Activated T-helper 1 cell treated with anti-CD3 and anti-CD28 coated beads, Interleukin-12 subunit alpha, Interleukin-12 subunit beta, Interleukin-2, Interleukin-4 antibody, amounts not matched to agents 30 ng/mL and 10 ng/mL and 1 ng/mL, durations not matched to agents 14 hours and 24 hours and 36 hours (primary cell): ENCODE data around the gene FBXO9. TPM values are rescaled to one million over a fixed set of nuclear protein-coding genes. Genes with fewer than 3 reads are reported as not detected.

Experiments
- DNase-seq: peaks from one replicate; pipeline ENCODE4 v3.0.0; 2021; ENCODE audit warnings: low spot score
- H3K27ac Mint-ChIP-seq: one replicate; pipeline ENCODE4 v1.8.0; 2021; ENCODE audit warnings: mild to moderate bottlenecking, mixed read lengths
- H3K27me3 Mint-ChIP-seq: one replicate; pipeline ENCODE4 v1.8.0; 2022; ENCODE audit warnings: mild to moderate bottlenecking, moderate library complexity, mixed read lengths; ENCODE audit not compliant: insufficient read depth
- H3K36me3 Mint-ChIP-seq: one replicate; pipeline ENCODE4 v1.8.0; 2021; ENCODE audit warnings: low read depth, mixed read lengths
- H3K4me1 Mint-ChIP-seq: one replicate; pipeline ENCODE4 v1.8.0; 2021; ENCODE audit warnings: low read depth, mixed read lengths
- H3K4me3 Mint-ChIP-seq: one replicate; pipeline ENCODE4 v1.8.0; 2021; ENCODE audit warnings: mild to moderate bottlenecking, moderate library complexity, mixed read lengths
- H3K9me3 Mint-ChIP-seq: one replicate; pipeline ENCODE4 v1.8.0; 2021; ENCODE audit warnings: mixed read lengths
- intact Hi-C: fragments of 100-400 bp; cut with micrococcal nuclease; formaldehyde crosslinking; loops from one replicate; pipeline ENCODE4 v1.15.1; 2024
- total RNA-seq: library from RNA; stranded (reverse); gene quantifications from 2 replicates; pipeline ENCODE4 v1.2.3, GENCODE V29; 2022

Gene FBXO9
- total RNA-seq, 1 donor from 2014 or later = 67.3 TPM

GRCh38 chr6:53112404-53112803 is 47.2 kb downstream of the FBXO9 start:
- Mint-ChIP-seq H3K4me1 (peaks cover 9% of the 10 kb centered on the region), H3K9me3 (no peaks in the 10 kb centered on the region), H3K27me3 (peaks cover 2% of the 10 kb centered on the region), H3K4me3 (no peak overlapping the region), H3K27ac (no peak overlapping the region), H3K36me3 (peaks cover 2% of the 10 kb centered on the region)
- intact Hi-C loops = no loop called here
- DNase-seq = no peak

DNA sequence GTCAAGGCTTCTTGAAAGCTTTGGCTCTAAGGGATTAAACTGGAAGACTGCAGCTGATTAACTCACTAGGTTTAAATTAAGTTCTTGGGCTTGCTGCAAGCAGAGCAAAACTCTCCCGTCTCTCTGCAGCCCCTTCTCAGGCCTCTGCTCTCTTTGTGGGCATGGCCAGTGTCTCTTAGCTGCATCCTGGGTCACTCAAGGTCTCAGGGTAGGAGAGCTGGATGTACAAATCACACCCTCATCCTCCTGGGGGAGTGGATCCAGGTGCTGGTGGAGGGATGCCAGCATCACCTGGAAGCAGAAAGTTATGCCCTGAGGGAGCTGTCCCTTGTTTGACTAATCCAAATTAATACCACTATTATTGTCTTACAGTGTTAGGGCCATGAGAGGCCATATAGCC is 47.7 kb downstream of the FBXO9 start:
- Mint-ChIP-seq H3K4me3 (no peak overlapping the region), H3K27ac (no peak overlapping the region), H3K36me3 (peaks cover 2% of the 10 kb centered on the region), H3K4me1 (peaks cover 9% of the 10 kb centered on the region), H3K27me3 (peaks cover 2% of the 10 kb centered on the region), H3K9me3 (no peaks in the 10 kb centered on the region)
- intact Hi-C loops = no loop called here
- DNase-seq = no peak

DNA sequence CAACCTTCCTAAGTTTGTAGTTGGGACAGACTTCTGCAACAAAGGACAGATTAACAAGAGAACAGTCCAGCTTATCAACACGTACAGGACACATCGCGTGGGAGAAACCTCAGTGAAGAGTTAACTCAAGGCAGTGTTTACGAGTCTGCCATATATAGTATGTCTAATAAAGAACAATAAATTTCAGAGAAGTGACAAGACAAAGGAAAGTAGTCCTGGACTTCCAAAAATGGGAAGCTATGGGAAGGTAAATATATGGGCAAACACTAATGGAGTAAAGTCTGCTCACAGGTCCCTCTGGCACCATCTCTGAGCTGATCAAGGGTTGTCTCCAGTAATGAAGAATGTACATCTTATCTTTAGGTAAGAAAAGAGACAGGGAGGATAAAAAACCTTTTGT is 48.5 kb downstream of the FBXO9 start:
- H3K4me3 Mint-ChIP-seq = no peak overlapping the region
- H3K4me1 Mint-ChIP-seq = peaks cover 9% of the 10 kb centered on the region
- intact Hi-C loops = no loop called here

DNA sequence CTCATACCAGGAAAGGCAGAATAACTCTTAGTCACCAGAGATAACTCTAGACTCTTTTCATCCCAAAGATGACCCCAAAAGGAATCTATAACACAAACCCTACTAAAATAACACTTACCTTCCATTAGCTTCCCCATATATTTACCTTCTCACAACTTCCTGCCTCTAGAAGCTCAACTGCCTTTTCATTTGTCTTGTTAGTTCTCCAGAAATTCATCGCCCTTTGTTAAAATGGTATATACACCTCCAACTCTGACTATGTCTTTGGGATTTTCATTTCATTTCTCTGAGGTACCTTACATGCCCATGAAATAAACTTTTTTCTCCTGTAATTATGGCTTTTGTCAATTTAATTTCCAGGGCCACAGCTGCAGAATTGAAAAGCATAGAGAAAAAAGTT is 49.9 kb downstream of the FBXO9 start:
- H3K36me3 Mint-ChIP-seq = peaks cover 2% of the 10 kb centered on the region
- H3K4me3 Mint-ChIP-seq = no peak overlapping the region
- DNase-seq = no peak
- peaks cover 10% of the 10 kb centered on the region for H3K27me3 Mint-ChIP-seq
- no peak overlapping the region for H3K27ac Mint-ChIP-seq
- no peaks in the 10 kb centered on the region for H3K9me3 Mint-ChIP-seq
- H3K4me1 Mint-ChIP-seq = peaks cover 9% of the 10 kb centered on the region
- intact Hi-C loops = no loop called here

More for the DNA sequence above, 48.5 kb downstream of the FBXO9 start:
- no peak overlapping the region for H3K27ac Mint-ChIP-seq
- DNase-seq = no peak
- peaks cover 7% of the 10 kb centered on the region for H3K27me3 Mint-ChIP-seq
- H3K9me3 Mint-ChIP-seq = no peaks in the 10 kb centered on the region
- peaks cover 2% of the 10 kb centered on the region for H3K36me3 Mint-ChIP-seq

DNA sequence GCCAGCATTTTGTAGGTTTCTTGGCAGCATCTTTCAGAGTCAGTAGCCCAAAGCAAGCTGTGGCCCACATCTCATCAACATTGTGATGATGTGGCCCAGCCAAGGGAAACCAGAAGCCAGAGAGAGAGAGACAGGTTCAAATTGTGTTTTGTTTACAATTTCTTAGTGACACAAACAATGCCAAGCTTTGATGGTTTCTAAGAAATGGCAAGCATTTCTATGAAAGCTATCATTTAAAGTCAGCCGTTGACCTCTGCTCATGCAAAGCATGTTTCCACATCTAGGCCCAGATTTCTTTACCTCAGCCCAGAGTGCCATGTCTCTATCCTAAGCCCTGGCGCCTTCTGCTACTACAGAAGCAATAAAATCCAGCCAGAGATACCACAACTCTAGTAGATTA is 50.5 kb downstream of the FBXO9 start:
- Mint-ChIP-seq H3K27ac (no peak overlapping the region), H3K4me3 (no peak overlapping the region), H3K4me1 (peaks cover 9% of the 10 kb centered on the region), H3K36me3 (peaks cover 2% of the 10 kb centered on the region), H3K9me3 (no peaks in the 10 kb centered on the region), H3K27me3 (peaks cover 10% of the 10 kb centered on the region)
- DNase-seq = no peak
- intact Hi-C loops = no loop called here

GRCh38 chr6:53119349-53119748 is 54.1 kb downstream of the FBXO9 start:
- Mint-ChIP-seq H3K4me1 (no peaks in the 10 kb centered on the region), H3K27me3 (peaks cover 10% of the 10 kb centered on the region), H3K4me3 (no peak overlapping the region), H3K36me3 (peaks cover 2% of the 10 kb centered on the region), H3K9me3 (no peaks in the 10 kb centered on the region), H3K27ac (no peak overlapping the region)
- intact Hi-C loops = no loop called here
- no peak for DNase-seq

GRCh38 chr6:53119772-53120409 is 54.7 kb downstream of the FBXO9 start:
- peaks cover 7% of the 10 kb centered on the region for H3K27me3 Mint-ChIP-seq
- no peak overlapping the region for H3K4me3 Mint-ChIP-seq
- no peak overlapping the region for H3K27ac Mint-ChIP-seq
- intact Hi-C loops = no loop called here
- no peaks in the 10 kb centered on the region for H3K9me3 Mint-ChIP-seq
- H3K36me3 Mint-ChIP-seq = peaks cover 2% of the 10 kb centered on the region
- DNase-seq = no peak
- no peaks in the 10 kb centered on the region for H3K4me1 Mint-ChIP-seq

- Mint-ChIP-seq H3K27ac (no peak overlapping the region), H3K36me3 (no peaks in the 10 kb centered on the region), H3K27me3 (peaks cover 4% of the 10 kb centered on the region), H3K4me3 (no peak overlapping the region), H3K4me1 (no peaks in the 10 kb centered on the region), H3K9me3 (no peaks in the 10 kb centered on the region)
- no peak for DNase-seq
- intact Hi-C loops = no loop called here
These were observed 59.1 kb downstream of the FBXO9 start for GRCh38 chr6:53124131-53124800.

GRCh38 chr6:53125276-53125675 is 60.1 kb downstream of the FBXO9 start:
- Mint-ChIP-seq H3K36me3 (no peaks in the 10 kb centered on the region), H3K27ac (no peak overlapping the region), H3K9me3 (no peaks in the 10 kb centered on the region), H3K4me1 (no peaks in the 10 kb centered on the region), H3K27me3 (peaks cover 12% of the 10 kb centered on the region), H3K4me3 (no peak overlapping the region)
- intact Hi-C loops = no loop called here
- DNase-seq = no peak

DNA sequence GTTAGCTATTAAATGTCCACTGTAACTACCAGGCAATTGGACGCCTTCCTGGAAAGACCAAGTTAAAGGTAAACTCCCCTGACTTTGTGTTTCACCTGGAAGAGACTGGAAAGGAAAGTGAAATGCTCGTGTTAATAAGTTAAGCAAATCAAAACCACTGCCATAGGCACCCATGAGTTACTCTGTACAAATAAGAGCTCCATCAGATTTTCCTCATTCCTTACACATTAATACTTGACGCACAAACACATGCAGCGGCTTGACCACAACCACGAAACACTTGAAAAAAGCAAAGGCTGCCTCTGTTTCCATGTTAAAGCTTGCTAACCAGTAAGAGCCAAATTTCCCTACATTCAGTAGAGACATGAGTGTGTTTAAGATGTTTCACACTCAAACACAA is 63.6 kb downstream of the FBXO9 start:
- Mint-ChIP-seq H3K27me3 (peaks cover 17% of the 10 kb centered on the region), H3K4me3 (no peak overlapping the region), H3K4me1 (no peaks in the 10 kb centered on the region), H3K9me3 (no peaks in the 10 kb centered on the region), H3K27ac (no peak overlapping the region), H3K36me3 (no peaks in the 10 kb centered on the region)
- intact Hi-C loops = no loop called here
- DNase-seq = no peak

DNA sequence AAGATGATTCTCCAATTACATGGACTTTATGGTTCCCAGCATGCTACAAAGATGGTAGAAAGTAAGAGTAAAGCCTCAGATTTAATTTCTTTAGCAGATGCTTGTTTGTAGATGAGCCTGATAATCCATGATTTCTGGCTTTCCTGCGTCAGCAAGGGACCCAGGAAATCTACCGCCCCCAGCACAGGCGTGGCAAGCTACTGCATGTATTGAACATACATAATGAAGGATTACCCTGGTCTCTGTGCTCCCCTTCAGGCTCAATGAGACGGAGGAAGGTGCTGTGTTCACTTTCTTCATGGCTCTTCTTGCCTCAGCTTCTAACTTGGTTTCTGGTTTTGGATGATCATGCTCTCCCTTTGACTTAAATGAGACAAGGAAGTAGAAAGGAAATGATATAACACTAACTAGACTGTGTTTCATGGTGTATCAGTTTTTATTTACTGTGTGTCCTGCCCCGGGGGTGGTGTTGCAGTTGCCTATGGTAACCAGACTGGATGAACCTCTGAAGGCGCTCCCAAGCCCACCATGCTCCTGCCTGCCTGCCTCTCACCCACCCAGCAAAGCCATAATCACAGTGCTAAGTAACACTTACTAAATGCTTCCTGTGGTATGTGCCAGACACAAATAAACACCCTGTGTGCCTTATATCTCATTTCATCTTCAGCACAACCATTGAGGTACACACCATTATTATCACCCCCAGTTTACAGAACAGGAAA is 65.5 kb downstream of the FBXO9 start:
- no peak overlapping the region for H3K4me3 Mint-ChIP-seq
- H3K27me3 Mint-ChIP-seq = peaks cover 17% of the 10 kb centered on the region
- H3K36me3 Mint-ChIP-seq = no peaks in the 10 kb centered on the region
- DNase-seq = no peak
- H3K9me3 Mint-ChIP-seq = no peaks in the 10 kb centered on the region
- H3K27ac Mint-ChIP-seq = no peak overlapping the region
- no peaks in the 10 kb centered on the region for H3K4me1 Mint-ChIP-seq
- intact Hi-C loops = no loop called here

GRCh38 chr6:53133961-53134360 is 68.8 kb downstream of the FBXO9 start:
- Mint-ChIP-seq H3K27me3 (peaks cover 17% of the 10 kb centered on the region), H3K4me3 (no peak overlapping the region), H3K27ac (no peak overlapping the region), H3K36me3 (no peaks in the 10 kb centered on the region), H3K4me1 (no peaks in the 10 kb centered on the region), H3K9me3 (no peaks in the 10 kb centered on the region)
- DNase-seq = no peak
- intact Hi-C loops = no loop called here

- H3K9me3 Mint-ChIP-seq = no peaks in the 10 kb centered on the region
These were observed 69.5 kb downstream of the FBXO9 start for GRCh38 chr6:53134601-53135235.

More at GRCh38 chr6:53134601-53135235, 69.5 kb downstream of the FBXO9 start:
- H3K27me3 Mint-ChIP-seq = peaks cover 13% of the 10 kb centered on the region
- intact Hi-C loops = no loop called here
- no peak overlapping the region for H3K27ac Mint-ChIP-seq
- H3K4me1 Mint-ChIP-seq = no peaks in the 10 kb centered on the region
- no peak overlapping the region for H3K4me3 Mint-ChIP-seq
- H3K36me3 Mint-ChIP-seq = no peaks in the 10 kb centered on the region
- no peak for DNase-seq
